ENCODE measurements around the gene DBNL. TPM values are rescaled to one million over a fixed set of nuclear protein-coding genes. Genes with fewer than 3 reads are reported as not detected.

DBNL gene
- total and polyA plus RNA-seq, 2 of the 13 experiments (the other 11 are each of a cell fraction or from before 2014, with no cell fraction given): 20.8 to 35.1 TPM

- no TSS peak for BruUV-seq (replicated peaks)
- no peaks in the 10 kb centered on the region for H4K20me1 ChIP-seq (ENCODE audit: insufficient read depth, low read length)
- POLR2A ChIA-PET: no interaction called here
- peaks cover 19% of the 10 kb centered on the region for H3K4me1 ChIP-seq (ENCODE audit: insufficient read depth, low read length)
- no peaks in the 10 kb centered on the region for H3K27me3 ChIP-seq (ENCODE audit: control insufficient read depth in 1 of 2, insufficient read depth in 2 of 2, low read length in 2 of 2)
- peaks cover 16 to 48% of the 10 kb centered on the region in 2 experiments; a peak in 4 of 5 replicates for H3K36me3 ChIP-seq (replicated peaks in 1 of 2; ENCODE audit: control insufficient read depth in 1 of 2, insufficient read depth in 2 of 2, low read length in 2 of 2)
- no peak overlapping the region for H3K4me3 ChIP-seq (replicated peaks in 1 of 3; ENCODE audit: insufficient read depth in 1 of 3, low read depth in 2 of 3, low read length in 3 of 3)
- peaks cover 15% of the 10 kb centered on the region for H3K79me2 ChIP-seq (ENCODE audit: insufficient read depth, low read length)
- no peak for FAIRE-seq
- H3K9ac ChIP-seq (ENCODE audit: insufficient read depth, low read depth, low read length): no peak overlapping the region
- intact Hi-C loops (cut with micrococcal nuclease; ENCODE audit: unreplicated experiment) (no loop called here), in situ Hi-C loops (cut with HindIII; ENCODE audit: extremely low pct_ligation_motif_present, low pct_unique_long_range_greater_than_20kb) (no loop called here)
- H2AFZ ChIP-seq (ENCODE audit: low read length): no peak overlapping the region
- ATAC-seq: no peak
- CTCF ChIA-PET (ENCODE audit: low intra/inter-chr PET ratio, low total read pairs): no interaction called here
- 89% methylated on average over 8 of the region's 8 CpGs for WGBS (ENCODE audit: low lambda C conversion rate)
- no peak for DNase-seq (ENCODE audit: low spot score)
- TF ChIP-seq ZBTB38 (CRISPR knock-in tag; IDR thresholded peaks at IDR 0.05): no peak
- TF ChIP-seq STAT5B (CRISPR knock-in tag; IDR thresholded peaks at IDR 0.05): no peak
- TF ChIP-seq ZNF3 (CRISPR knock-in tag; IDR thresholded peaks at IDR 0.05): no peak
- TF ChIP-seq DMAP1 (CRISPR knock-in tag; IDR thresholded peaks at IDR 0.05): no peak
- no peak for TF ChIP-seq FOXA1 (IDR thresholded peaks at IDR 0.05)
- TF ChIP-seq FOXA1 (CRISPR knock-in tag; IDR thresholded peaks at IDR 0.05): no peak
- TF ChIP-seq, protein P1, sequence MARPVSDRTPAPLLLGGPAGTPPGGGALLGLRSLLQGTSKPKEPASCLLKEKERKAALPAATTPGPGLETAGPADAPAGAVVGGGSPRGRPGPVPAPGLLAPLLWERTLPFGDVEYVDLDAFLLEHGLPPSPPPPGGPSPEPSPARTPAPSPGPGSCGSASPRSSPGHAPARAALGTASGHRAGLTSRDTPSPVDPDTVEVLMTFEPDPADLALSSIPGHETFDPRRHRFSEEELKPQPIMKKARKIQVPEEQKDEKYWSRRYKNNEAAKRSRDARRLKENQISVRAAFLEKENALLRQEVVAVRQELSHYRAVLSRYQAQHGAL (CRISPR knock-in tag; IDR thresholded peaks at IDR 0.05; ENCODE audit: not compliant biosample characterization): no peak
- no peak for TF ChIP-seq ZNF639 (CRISPR knock-in tag; conservative IDR thresholded peaks at IDR 0.05)
- no peak for TF ChIP-seq MAFG (CRISPR knock-in tag; IDR thresholded peaks at IDR 0.05)
- TF ChIP-seq AFF4 (CRISPR knock-in tag; IDR thresholded peaks at IDR 0.05): no peak
- TF ChIP-seq, protein P2, sequence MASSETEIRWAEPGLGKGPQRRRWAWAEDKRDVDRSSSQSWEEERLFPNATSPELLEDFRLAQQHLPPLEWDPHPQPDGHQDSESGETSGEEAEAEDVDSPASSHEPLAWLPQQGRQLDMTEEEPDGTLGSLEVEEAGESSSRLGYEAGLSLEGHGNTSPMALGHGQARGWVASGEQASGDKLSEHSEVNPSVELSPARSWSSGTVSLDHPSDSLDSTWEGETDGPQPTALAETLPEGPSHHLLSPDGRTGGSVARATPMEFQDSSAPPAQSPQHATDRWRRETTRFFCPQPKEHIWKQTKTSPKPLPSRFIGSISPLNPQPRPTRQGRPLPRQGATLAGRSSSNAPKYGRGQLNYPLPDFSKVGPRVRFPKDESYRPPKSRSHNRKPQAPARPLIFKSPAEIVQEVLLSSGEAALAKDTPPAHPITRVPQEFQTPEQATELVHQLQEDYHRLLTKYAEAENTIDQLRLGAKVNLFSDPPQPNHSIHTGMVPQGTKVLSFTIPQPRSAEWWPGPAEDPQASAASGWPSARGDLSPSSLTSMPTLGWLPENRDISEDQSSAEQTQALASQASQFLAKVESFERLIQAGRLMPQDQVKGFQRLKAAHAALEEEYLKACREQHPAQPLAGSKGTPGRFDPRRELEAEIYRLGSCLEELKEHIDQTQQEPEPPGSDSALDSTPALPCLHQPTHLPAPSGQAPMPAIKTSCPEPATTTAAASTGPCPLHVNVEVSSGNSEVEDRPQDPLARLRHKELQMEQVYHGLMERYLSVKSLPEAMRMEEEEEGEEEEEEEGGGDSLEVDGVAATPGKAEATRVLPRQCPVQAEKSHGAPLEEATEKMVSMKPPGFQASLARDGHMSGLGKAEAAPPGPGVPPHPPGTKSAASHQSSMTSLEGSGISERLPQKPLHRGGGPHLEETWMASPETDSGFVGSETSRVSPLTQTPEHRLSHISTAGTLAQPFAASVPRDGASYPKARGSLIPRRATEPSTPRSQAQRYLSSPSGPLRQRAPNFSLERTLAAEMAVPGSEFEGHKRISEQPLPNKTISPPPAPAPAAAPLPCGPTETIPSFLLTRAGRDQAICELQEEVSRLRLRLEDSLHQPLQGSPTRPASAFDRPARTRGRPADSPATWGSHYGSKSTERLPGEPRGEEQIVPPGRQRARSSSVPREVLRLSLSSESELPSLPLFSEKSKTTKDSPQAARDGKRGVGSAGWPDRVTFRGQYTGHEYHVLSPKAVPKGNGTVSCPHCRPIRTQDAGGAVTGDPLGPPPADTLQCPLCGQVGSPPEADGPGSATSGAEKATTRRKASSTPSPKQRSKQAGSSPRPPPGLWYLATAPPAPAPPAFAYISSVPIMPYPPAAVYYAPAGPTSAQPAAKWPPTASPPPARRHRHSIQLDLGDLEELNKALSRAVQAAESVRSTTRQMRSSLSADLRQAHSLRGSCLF (CRISPR knock-in tag; IDR thresholded peaks at IDR 0.05; ENCODE audit: borderline replicate concordance): no peak
- no peak for TF ChIP-seq FOXM1 (CRISPR knock-in tag; IDR thresholded peaks at IDR 0.05)
- no peak for TF ChIP-seq ZNF788 (CRISPR knock-in tag; IDR thresholded peaks at IDR 0.05; ENCODE audit: borderline replicate concordance)
- H3K27ac ChIP-seq (ENCODE audit: extremely low read length, insufficient read depth, low read length): no peak overlapping the region
- H3K4me2 ChIP-seq (ENCODE audit: low read depth, low read length): no peak overlapping the region
- no peaks in the 10 kb centered on the region for H3K9me3 ChIP-seq (ENCODE audit: low read length)
These were observed 6.5 kb downstream of the DBNL start for GRCh38 chr7:44050915-44051560.
